Lung (tissue), 12 donors: Measurements from ENCODE around the gene ADCY10. TPM values are rescaled to one million over a fixed set of nuclear protein-coding genes. Genes with fewer than 3 reads are reported as not detected.
"Not testable (repeated sequence)": the region's sequence is repeated elsewhere in the genome, so short reads cannot be mapped to it uniquely, and the experiment has no call there.

Experiments
- ATAC-seq: fragments of 200-7000 bp; cut with Tn5 transposase; one replicate; pipeline ENCODE4 v1.9.1; 2020; ENCODE audit warnings: moderate number of reproducible peaks; ENCODE audit not compliant: insufficient read depth, low FRiP score
- DNase-seq, 3 donors: peaks; one replicate each; pipeline ENCODE4 v3.0.0-alpha.2; 2013 to 2017
- H3K27ac ChIP-seq, 2 donors: one replicate each; pipeline ENCODE4 v1.5.1; 2013; ENCODE audit warnings: mild to moderate bottlenecking in 2 of 2, moderate library complexity in 2 of 2, control low read depth in 1 of 2, inconsistent platforms in 1 of 2, low read depth in 1 of 2, low read length in 1 of 2
- H3K27me3 ChIP-seq, 3 donors: one replicate each; pipeline ENCODE4 v1.5.1; 2013; ENCODE audit warnings: low read length in 2 of 3; ENCODE audit not compliant: control insufficient read depth in 3 of 3, insufficient read depth in 3 of 3
- H3K36me3 ChIP-seq, 4 donors: one replicate each; pipeline ENCODE4 v1.5.1; 2013; ENCODE audit warnings: low read length in 4 of 4, mild to moderate bottlenecking in 1 of 4, moderate library complexity in 1 of 4; ENCODE audit not compliant: control insufficient read depth in 4 of 4, insufficient read depth in 4 of 4
- H3K4me1 ChIP-seq, 5 donors: one replicate each; pipeline ENCODE4 v1.5.1; 2013; ENCODE audit warnings: low read length in 5 of 5, mild to moderate bottlenecking in 2 of 5, moderate library complexity in 1 of 5; ENCODE audit not compliant: control insufficient read depth in 5 of 5, insufficient read depth in 5 of 5
- H3K4me3 ChIP-seq: one replicate; pipeline ENCODE4 v1.5.1; 2013; ENCODE audit warnings: mild to moderate bottlenecking, control low read depth, moderate library complexity
- H3K9ac ChIP-seq, 2 donors: one replicate each; pipeline ENCODE4 v1.5.1; 2013; ENCODE audit warnings: low read length in 2 of 2, control low read depth in 1 of 2; ENCODE audit not compliant: insufficient read depth in 1 of 2
- H3K9me3 ChIP-seq, 4 donors: one replicate each; pipeline ENCODE4 v1.5.1; 2013; ENCODE audit warnings: low read length in 3 of 4, mild to moderate bottlenecking in 1 of 4, moderate library complexity in 1 of 4; ENCODE audit not compliant: control insufficient read depth in 4 of 4, insufficient read depth in 3 of 4
- CTCF ChIP-seq: IDR thresholded peaks from 2 replicates; pipeline ENCODE4 v1.5.1; 2012; ENCODE audit warnings: mild to moderate bottlenecking; ENCODE audit errors: control extremely low read depth, extremely low read depth
- whole genome bisulfite sequencing, 2 donors: extraction: QIAGEN DNeasy Blood & Tissue Kit; methylation state at CpG; one replicate each; pipeline ENCODE4 v1.1.7; 2013; 5-methylcytosine and 5-hydroxymethylcytosine counted together
- polyA plus RNA-seq, 2 donors: library from polyadenylated mRNA; stranded (reverse); fragments of 200-250 nt; gene quantifications; one replicate each; pipeline ENCODE4 v1.2.1, GENCODE V29; 2013
- total RNA-seq, 2 donors: library from RNA; depleted of rRNA in 1 of 2; stranded (reverse); fragments of >200 nt in 1 of 2; gene quantifications; one replicate each; pipeline ENCODE4 v1.2.1, GENCODE V29; 2014 to 2021
- donor health status: control.
- donor health status: control.
- donor health status: Bipolar disorder and iron deficiency.
- donor health status: healthy.
- donor health status: DM: yes; HTN: yes; CAD: no.

The ADCY10 gene
- total and polyA plus RNA-seq, 4 donors = 0.06 to 0.10 (median 0.09) TPM; not detected in 1

GRCh38 chr1:167893798-167894197, 20.1 kb downstream of the ADCY10 start:
- Histone ChIP-seq H3K4me3 (no peak overlapping the region), H3K27me3 (no peaks in the 10 kb centered on the region), H3K4me1 (no peaks in the 10 kb centered on the region), H3K27ac (no peak overlapping the region), H3K9me3 (no peaks in the 10 kb centered on the region), H3K9ac (no peak overlapping the region), H3K36me3 (no peaks in the 10 kb centered on the region)
- no peak for DNase-seq
- WGBS, 2 donors = 84% methylated on average over 2 of the region's 2 CpGs
- TF ChIP-seq CTCF = no peak
- ATAC-seq = no peak

GRCh38 chr1:167890400-167890799, 23.5 kb downstream of the ADCY10 start:
- no peak overlapping the region for H3K27ac ChIP-seq
- no peaks in the 10 kb centered on the region for H3K36me3 ChIP-seq
- no peak overlapping the region for H3K9ac ChIP-seq
- TF ChIP-seq CTCF = no peak
- H3K9me3 ChIP-seq = no peaks in the 10 kb centered on the region
- ATAC-seq (no peak), DNase-seq (no peak)
- no peak overlapping the region for H3K4me3 ChIP-seq
- no peaks in the 10 kb centered on the region for H3K4me1 ChIP-seq
- no peaks in the 10 kb centered on the region for H3K27me3 ChIP-seq

GRCh38 chr1:167887187-167887586, 26.7 kb downstream of the ADCY10 start:
- DNase-seq, H3K4me1 ChIP-seq: not testable (repeated sequence)

GRCh38 chr1:167882376-167882775, 31.6 kb downstream of the ADCY10 start:
- WGBS, 2 donors = 89 to 92% methylated on average over 8 of the region's 8 CpGs
- Histone ChIP-seq H3K9ac (no peak overlapping the region), H3K4me3 (no peak overlapping the region), H3K27ac (no peak overlapping the region), H3K36me3 (no peaks in the 10 kb centered on the region), H3K27me3 (no peaks in the 10 kb centered on the region), H3K4me1 (no peaks in the 10 kb centered on the region), H3K9me3 (no peaks in the 10 kb centered on the region)
- no peak for TF ChIP-seq CTCF
- DNase-seq = no peak
- ATAC-seq = no peak

More at GRCh38 chr1:167887187-167887586, 26.7 kb downstream of the ADCY10 start:
- H3K27me3 ChIP-seq, ATAC-seq, H3K36me3 ChIP-seq, H3K9me3 ChIP-seq, H3K9ac ChIP-seq, H3K27ac ChIP-seq, H3K4me3 ChIP-seq: not testable (repeated sequence)
- 95 to 96% methylated on average over 2 of the region's 2 CpGs for WGBS, 2 donors
